ENCODE measurements around the gene SOS1. TPM values are rescaled to one million over a fixed set of nuclear protein-coding genes. Genes with fewer than 3 reads are reported as not detected.
A peak's percentile ranks its signal among the peaks of the same experiment; 100 is the strongest.

Gene SOS1
- total and polyA plus RNA-seq, 2 of the 13 experiments (the other 11 are each of a cell fraction or from before 2014, with no cell fraction given), result 20.8 to 60.4 TPM

- TF ChIP-seq PRDM10 (CRISPR knock-in tag; IDR thresholded peaks at IDR 0.05; ENCODE audit: low read depth) (0 out of 2 replicates have a peak, but pooled peaks have one; percentile 37), FOXO1 (CRISPR knock-in tag; IDR thresholded peaks at IDR 0.05) (peak; percentile 87; the same call in 1 of the 2 replicates), TBX3 (IDR thresholded peaks at IDR 0.05; ENCODE audit: borderline replicate concordance) (peak; percentile 81; the same call in 1 of the 2 replicates), TMF1 (CRISPR knock-in tag; IDR thresholded peaks at IDR 0.05; ENCODE audit: low read depth) (peak; percentile 45; the same call in 1 of the 2 replicates), ATF1 (CRISPR knock-in tag; IDR thresholded peaks at IDR 0.05) (peak; percentile 44; the same call in 1 of the 2 replicates), ZNF383 (CRISPR knock-in tag; IDR thresholded peaks at IDR 0.05; ENCODE audit: borderline replicate concordance) (no peak), ARID2 (CRISPR knock-in tag; IDR thresholded peaks at IDR 0.05; ENCODE audit: borderline replicate concordance) (0 out of 2 replicates have a peak, but pooled peaks have one; percentile 36), ETV5 (CRISPR knock-in tag; IDR thresholded peaks at IDR 0.05; ENCODE audit: borderline replicate concordance) (peak; percentile 47; the same call in 1 of the 2 replicates), ZBTB49 (CRISPR knock-in tag; IDR thresholded peaks at IDR 0.05; ENCODE audit: borderline replicate concordance) (no peak), ZNF12 (CRISPR knock-in tag; IDR thresholded peaks at IDR 0.05) (peak; percentile 88), ZNF343 (CRISPR knock-in tag; IDR thresholded peaks at IDR 0.05) (no peak), SOX13 (IDR thresholded peaks at IDR 0.05) (no peak; the same call in 1 of the 2 replicates), SOX13 (CRISPR knock-in tag; conservative IDR thresholded peaks at IDR 0.05 in 1 of 2, IDR thresholded peaks at IDR 0.05 in 1 of 2) (peak in 1 of 2 experiments; percentile 91; a peak in 2 of 4 replicates), PHF8 (CRISPR knock-in tag; IDR thresholded peaks at IDR 0.05) (0 out of 2 replicates have a peak, but pooled peaks have one; percentile 21), MLX (CRISPR knock-in tag; IDR thresholded peaks at IDR 0.05) (peak; percentile 75; the same call in 1 of the 2 replicates), ZNF710 (CRISPR knock-in tag; IDR thresholded peaks at IDR 0.05; ENCODE audit: borderline replicate concordance) (peak; percentile 76; the same call in 1 of the 2 replicates), GPN1 (CRISPR knock-in tag; IDR thresholded peaks at IDR 0.05; ENCODE audit: borderline replicate concordance) (0 out of 2 replicates have a peak, but pooled peaks have one; percentile 38), ERF (CRISPR knock-in tag; IDR thresholded peaks at IDR 0.05) (peak; percentile 89; the same call in 1 of the 2 replicates), ZNF501 (CRISPR knock-in tag; IDR thresholded peaks at IDR 0.05) (peak; percentile 89), RAD21 (CRISPR knock-in tag; IDR thresholded peaks at IDR 0.05) (peak; percentile 30; the same call in 1 of the 2 replicates), KAT8 (CRISPR knock-in tag; IDR thresholded peaks at IDR 0.05) (peak; percentile 76)
Measured at GRCh38 chr2:39150890-39151497, 30.1 kb upstream of the SOS1 start (continued).

Measured in HepG2 (cell line).